HG03565 (cell line): ENCODE measurements around the gene IPCEF1.

ENCODE experiments used
- ATAC-seq: cut with Tn5 transposase; IDR thresholded peaks from one replicate; pipeline ENCODE4 v1.9.1; 2021; ENCODE audit warnings: mild to moderate bottlenecking, moderate library complexity; ENCODE audit not compliant: unreplicated experiment

IPCEF1 gene

DNA sequence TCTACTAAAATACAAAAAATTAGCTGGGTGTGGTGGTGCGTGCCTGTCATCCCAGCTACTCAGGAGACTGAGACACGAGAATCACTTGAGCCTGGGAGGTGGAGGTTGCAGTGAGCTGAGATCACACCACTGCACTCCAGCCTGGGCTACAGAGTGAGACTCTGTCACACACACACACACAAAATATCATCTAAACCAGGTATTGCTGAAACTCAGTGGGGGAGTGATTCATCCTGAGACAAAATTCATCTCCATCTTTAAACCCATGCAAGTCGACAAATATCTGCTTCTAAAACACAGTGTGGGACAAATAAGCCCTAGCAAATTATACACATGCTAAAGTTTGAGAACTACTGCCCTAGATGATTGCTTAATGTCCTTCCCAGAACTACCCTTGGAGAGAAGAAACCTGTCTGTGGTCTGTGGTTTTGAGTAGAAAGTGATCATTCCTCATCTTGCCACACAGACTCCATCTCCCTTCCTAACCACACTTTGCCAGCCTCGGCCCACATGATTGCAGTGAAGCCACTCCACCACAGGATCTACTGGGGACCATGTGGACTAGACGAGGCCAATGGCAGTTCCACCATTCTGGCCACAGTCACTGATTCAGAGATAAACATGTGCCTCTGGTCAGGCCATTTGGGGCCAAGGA is 187.3 kb downstream of the IPCEF1 start:
- no peak for ATAC-seq

GRCh38 chr6:154167126-154167525 is 189.5 kb downstream of the IPCEF1 start:
- no peak for ATAC-seq

- ATAC-seq: no peak
Measured at GRCh38 chr6:154166140-154166539, 190.5 kb downstream of the IPCEF1 start.

GRCh38 chr6:154165478-154165877 is 191.1 kb downstream of the IPCEF1 start:
- no peak for ATAC-seq

- no peak for ATAC-seq
Measured at GRCh38 chr6:154164397-154164796, 192.2 kb downstream of the IPCEF1 start.

GRCh38 chr6:154161689-154162088 is 194.9 kb downstream of the IPCEF1 start:
- ATAC-seq: peak; percentile 76

DNA sequence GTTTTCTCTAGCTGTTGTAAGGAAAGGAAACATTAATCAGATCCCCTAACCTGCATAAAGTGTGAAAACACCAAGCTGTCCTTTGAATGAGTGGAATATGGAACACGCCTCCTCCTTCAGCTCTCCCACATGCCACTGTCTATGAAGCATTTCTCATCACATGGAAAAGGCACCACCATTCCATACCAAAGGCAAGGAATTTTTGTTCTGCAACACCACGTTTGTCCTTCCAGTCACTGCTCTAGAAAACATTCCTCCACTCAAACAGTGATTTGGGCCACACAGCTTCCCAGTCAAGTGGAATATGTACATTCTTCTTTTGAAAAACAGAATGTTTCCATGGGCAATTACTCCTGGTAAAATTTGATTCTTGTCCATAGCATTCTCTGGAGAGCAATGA is 197.5 kb downstream of the IPCEF1 start:
- ATAC-seq: no peak

GRCh38 chr6:154157706-154158105 is 198.9 kb downstream of the IPCEF1 start:
- no peak for ATAC-seq

DNA sequence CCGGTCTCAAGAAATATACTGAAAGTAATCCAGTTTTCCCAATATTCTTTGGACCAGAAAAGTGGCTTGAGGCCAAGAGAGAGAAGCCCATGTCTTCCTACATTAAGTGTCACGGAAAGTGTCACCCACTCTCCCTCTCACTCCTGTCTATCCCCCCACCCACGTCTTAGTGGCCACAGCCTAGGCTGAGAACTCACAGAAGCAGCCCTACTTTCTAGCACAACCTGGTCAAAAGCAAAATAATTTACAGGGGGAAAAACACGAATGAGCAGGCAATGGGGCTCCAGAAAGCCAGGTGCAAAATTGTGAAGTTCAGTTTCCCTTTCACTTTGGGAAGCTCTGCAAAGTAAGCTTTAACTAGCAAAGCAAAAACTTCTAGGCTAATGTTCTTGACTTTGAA is 199.5 kb downstream of the IPCEF1 start:
- ATAC-seq: peak; percentile 35

DNA sequence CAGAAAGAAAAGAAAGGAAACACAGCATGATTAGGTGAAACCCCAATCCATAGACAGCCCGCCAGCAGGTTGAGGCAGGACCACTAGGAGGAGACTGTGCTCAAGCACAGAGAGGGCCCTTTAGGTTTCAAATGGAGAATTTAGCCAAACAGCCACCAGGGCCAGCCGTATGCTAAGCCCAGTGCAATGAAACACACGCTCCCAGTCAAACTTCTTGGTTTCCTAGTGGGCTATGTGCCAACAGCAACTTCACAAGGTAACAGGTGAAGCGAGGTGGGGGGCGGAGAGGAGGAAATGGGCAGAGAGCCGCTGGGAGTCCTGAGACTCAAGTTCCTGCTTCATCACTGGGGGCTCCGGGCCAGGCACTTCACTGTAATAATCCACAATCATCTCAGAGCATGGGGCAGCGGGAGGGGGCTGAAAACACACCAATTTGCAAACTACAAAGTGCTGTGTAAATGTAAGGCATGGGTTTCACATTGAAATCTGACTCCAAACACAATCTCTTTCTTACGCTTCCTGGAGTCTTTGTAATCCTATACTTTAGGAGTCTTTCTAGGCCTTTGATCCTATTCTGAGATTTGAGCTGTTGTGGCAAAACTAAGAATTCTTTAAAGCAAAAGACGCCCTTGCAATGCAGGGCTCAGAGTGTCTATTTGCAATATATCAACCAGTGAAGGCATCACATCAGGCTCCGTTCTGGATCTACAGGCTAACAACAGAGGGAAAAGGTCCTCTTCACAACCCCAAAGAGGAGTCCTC is 200.3 kb downstream of the IPCEF1 start:
- ATAC-seq: peak; percentile 72

DNA sequence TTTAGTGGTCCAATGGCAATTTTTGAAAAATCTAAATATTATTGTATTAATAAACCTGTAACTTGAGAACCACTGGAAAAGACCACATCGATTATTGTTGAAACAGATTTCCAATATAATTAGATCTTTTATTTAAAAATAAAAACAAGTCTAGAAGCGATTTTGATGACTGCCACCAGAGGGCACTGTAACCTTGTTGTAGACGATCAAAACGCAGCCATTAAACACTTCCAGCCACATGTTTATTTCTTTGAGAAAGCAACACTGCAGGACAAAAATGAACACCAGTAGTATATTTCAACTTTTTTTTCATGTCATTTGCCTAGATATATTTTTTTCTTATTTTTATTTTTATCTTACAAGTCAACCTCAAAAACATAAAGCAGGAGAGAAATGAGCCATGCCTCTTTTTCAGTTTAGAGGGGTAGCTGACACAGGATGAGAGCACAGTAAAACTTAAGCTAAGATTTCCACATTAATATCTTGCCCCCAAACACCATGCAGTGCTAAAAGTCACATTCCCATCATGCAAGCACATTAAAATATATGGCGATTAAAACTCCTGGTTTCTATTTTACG is 202.1 kb downstream of the IPCEF1 start:
- no peak for ATAC-seq

GRCh38 chr6:154143753-154144152 is 212.8 kb downstream of the IPCEF1 start:
- ATAC-seq: no peak

DNA sequence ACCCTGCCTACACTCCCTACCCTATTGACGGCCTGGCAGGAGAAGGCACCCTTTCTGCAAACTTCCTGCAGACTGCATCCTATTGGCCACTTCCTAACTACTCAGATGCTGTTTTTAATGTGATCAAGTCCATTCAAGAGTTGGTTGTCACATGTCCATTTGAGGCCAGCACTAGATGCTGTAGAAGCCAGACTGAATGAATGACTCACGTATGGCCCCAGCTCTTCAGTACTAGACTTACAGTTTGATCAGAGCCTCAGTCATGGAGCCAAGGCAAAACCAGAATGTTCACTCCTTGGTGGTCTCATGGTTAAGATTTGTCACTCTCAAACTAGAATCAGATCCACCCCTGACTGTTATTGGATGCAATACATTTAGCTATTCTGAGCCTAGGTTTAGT is 215.9 kb downstream of the IPCEF1 start:
- no peak for ATAC-seq

DNA sequence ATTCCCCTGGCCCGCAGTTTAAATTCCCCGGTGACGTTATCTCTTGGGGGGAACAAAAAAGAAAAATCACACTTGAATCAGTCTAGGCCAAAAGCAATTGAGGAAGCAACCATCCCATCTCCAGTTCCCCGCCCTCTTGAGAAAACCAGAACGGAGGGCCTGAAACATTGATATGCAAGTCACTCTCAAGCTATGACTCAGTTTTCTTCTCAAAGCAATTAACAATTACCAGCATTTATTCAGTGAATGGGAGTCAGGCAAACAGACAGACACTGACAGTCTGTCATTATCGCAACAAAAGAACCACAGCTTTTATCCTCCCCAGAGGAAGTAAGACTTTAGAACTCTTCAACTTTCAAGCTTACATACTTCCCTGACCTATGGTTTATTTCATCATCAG is 216.7 kb downstream of the IPCEF1 start:
- ATAC-seq: no peak

DNA sequence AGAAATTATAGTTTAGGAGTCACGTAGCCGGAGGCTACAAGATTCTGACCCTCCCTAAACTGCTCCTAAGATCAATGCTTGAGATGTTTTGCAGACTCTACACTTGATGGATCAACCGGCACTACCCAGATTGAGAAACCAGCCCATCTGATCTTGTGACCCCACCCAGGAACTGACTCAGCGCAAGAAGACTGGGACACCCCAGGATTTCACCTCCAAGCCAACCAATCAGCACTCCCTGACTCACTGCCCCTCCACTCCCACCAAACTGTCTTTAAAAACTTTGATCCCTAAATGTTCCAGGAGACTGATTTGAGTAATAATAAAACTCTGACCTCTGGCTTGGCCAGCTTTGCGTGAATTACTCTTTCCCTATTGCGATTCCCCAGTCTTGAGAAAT is 217.8 kb downstream of the IPCEF1 start:
- no peak for ATAC-seq

GRCh38 chr6:154134471-154135147 is 222.0 kb downstream of the IPCEF1 start:
- ATAC-seq: no peak

- ATAC-seq: no peak
Measured at GRCh38 chr6:154127657-154128056, 228.9 kb downstream of the IPCEF1 start.

DNA sequence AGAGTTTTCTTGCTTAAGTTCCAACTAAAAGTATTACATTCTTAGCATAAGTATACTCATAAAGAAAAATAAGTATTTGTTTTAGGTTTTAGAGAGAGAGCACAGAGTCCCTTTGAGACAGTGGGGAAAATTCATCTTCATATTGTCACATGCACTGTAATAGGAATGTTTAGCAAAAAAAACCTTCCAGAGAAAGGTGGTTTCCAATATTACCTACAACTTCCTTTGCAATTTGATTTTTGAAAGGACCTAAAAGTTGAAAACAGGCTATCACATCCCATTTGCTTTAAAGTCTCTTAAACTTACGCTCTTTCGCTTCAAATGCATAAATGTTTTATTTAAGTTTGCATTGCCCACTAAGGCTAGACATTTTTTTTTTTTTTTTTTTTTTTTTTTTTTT is 231.2 kb downstream of the IPCEF1 start:
- no peak for ATAC-seq

- ATAC-seq: no peak
Measured at GRCh38 chr6:154123155-154123956, 233.2 kb downstream of the IPCEF1 start.

DNA sequence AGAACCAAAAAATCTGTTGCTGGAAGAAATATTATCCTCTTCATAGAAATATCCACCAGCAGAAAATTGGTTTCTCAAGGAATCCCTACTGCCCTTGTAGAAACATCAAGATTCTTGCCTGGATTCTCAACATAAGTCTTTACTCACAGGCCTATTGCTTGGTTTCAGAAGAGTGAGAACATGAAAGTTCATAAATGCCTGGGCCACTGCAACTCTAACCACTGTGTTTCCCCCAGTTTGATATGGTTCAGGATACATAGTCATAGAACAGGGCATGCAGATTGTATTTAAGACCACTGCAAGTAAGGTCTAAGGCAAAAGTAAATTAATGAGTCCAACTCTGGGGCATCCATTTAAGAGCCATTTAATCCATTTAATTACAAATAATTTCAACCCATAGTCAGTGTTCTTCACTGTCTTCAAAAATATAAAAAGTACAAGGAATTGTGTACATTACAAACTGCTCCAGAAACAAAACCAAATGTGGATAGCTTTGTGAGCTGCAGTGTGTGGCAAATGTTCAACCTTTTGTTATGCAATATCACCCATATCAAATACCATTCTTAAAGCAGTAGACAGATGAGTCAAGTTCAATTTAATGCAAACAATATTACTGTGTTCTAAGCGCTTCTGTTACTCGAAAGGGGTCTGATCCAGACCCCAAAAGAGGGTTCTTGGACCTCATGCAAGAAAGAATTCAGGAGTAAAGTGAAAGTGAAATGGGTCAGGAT is 234.2 kb downstream of the IPCEF1 start:
- ATAC-seq: no peak
